ENCODE results near the gene PGAP3. TPM values are rescaled to one million over a fixed set of nuclear protein-coding genes. Genes with fewer than 3 reads are reported as not detected.

The PGAP3 gene
- total RNA-seq, 1 experiment from 2014 or later, result 8.4 TPM

DNA sequence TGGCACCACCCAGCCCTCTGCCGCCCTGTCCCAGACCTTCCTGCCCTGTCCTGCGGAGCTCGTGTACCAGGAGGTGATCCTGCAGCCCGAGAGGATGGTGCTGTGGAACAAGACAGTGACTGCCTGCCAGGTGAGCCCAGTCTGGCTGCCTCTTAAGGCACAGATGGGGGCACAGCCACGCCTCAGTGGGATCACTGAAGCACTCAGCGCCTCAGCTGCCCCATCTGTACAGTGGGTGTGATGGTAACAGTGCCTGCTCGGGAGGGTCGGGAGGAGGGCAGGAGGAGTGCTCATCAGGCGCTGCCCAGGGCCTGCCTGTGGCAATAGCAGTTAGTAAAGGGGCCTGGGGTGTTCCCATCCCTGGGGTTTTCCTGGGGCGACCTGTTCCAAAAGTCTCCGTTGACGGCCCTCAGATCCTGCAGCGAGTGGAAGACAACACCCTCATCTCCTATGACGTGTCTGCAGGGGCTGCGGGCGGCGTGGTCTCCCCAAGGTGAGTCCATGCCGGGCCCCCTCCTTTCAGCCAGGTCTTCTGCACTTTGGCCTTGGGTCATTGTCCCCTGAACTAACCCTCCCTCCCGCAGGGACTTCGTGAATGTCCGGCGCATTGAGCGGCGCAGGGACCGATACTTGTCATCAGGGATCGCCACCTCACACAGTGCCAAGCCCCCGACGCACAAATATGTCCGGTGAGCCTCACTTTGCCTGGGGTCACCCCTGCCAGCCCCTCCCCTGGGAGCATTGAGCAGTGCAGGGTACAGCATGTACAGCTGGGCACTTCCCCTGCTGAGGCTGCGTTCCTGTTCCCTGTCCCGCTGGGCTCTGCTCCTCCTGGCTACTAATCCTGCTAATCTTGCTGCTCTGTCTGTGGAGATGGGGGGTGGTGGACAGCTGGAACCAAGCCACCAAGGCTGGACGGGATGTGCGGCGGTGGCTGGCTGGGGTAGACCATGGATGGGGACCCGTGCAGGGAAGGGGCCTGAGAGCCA, 27.2 kb downstream of the PGAP3 start:
- peaks cover under 1% of the 10 kb centered on the region; the same call in 1 of the 2 replicates for H3K27me3 ChIP-seq (replicated peaks)
- peaks cover under 1% of the 10 kb centered on the region; the same call in 1 of the 2 replicates for H3K4me1 ChIP-seq (replicated peaks)
- no peaks in the 10 kb centered on the region for H3K9me3 ChIP-seq (replicated peaks)
- DNase-seq (ENCODE audit: low read depth in 1 of 2, low spot score in 2 of 2), result no peak
- no peak overlapping the region for H3K4me3 ChIP-seq
- no peak overlapping the region for H3K27ac ChIP-seq
- peaks cover 17% of the 10 kb centered on the region for H3K36me3 ChIP-seq

DNA sequence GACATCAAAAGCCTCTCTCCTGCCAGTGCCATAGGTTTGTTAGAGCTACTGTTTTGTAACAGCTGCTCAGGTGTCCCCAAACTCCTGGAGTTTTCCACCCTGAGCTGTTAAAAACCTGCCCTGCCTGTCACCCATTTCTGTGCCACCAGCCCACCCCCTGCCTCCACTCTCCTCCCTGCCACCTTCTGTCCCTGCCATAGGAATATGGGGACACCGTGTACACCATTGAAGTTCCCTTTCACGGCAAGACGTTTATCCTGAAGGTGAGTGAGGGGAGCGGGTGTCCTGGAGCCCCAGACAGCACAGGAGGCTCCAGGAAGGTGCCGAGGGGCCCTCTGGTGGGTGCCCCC, 27.9 kb downstream of the PGAP3 start:
- Histone ChIP-seq H3K36me3 (peaks cover 17% of the 10 kb centered on the region), H3K27ac (no peak overlapping the region), H3K4me1 (replicated peaks) (no peaks in the 10 kb centered on the region), H3K27me3 (replicated peaks) (no peaks in the 10 kb centered on the region), H3K9me3 (replicated peaks) (no peaks in the 10 kb centered on the region), H3K4me3 (no peak overlapping the region)
- DNase-seq (ENCODE audit: low read depth in 1 of 2, low spot score in 2 of 2), result no peak

DNA sequence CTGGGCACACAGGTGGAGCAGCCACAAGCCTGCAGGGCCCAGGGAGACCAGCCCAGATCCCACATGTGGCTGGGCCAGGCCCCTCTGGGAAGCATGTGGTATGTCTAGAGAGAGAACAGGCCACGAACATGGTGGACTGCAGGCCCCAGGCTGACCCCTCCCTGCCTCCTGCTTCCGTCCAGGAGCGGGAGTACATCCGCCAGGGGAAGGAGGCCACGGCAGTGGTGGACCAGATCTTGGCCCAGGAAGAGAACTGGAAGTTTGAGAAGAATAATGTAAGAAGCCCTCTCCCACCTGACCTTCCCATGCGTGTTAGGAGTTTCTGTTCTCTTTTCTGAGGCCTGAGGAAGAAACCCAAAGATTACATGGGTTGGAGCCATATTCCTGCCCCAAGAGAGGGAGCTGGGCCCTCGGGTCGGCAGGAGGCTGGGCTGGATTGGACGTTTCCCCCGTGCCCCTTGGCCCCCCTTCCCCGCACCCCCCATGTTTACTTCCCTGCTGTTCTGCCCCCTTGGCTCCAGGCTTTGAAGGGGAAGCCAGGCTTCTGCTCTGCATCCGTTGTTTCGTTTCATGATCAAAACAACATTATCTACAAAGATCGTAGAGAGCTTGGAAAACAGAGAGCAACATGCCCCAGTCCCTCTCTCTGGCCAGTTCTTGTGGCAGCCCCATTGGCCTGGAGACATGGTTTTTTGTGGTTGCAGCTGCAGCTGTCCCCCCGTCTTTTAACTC, 28.4 kb downstream of the PGAP3 start:
- no peaks in the 10 kb centered on the region for H3K9me3 ChIP-seq (replicated peaks)
- H3K4me1 ChIP-seq (replicated peaks), result no peaks in the 10 kb centered on the region
- H3K4me3 ChIP-seq, result no peak overlapping the region
- no peaks in the 10 kb centered on the region for H3K27me3 ChIP-seq (replicated peaks)
- H3K27ac ChIP-seq, result no peak overlapping the region
- H3K36me3 ChIP-seq, result peaks cover 17% of the 10 kb centered on the region
- no peak for DNase-seq (ENCODE audit: low read depth in 1 of 2, low spot score in 2 of 2)

DNA sequence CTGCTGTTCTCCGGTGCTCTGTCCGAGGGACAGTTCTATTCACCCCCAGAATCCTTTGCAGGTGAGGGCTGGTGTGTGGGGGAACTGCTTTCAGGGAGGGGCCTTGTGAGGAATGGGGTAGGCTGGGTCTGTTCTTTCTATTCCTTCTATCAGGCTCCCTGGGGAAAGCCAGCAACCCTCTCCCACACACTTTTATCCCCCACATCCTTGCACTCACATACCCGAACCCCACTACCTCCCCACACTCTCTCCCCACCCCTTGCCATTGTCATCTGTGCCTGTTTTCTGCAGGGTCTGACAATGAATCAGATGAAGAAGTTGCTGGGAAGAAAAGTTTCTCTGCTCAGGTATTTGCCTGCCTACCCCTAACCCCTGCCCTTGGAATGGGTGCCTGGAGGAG, 29.1 kb downstream of the PGAP3 start:
- DNase-seq (ENCODE audit: low read depth in 1 of 2, low spot score in 2 of 2), result no peak
- no peaks in the 10 kb centered on the region for H3K27me3 ChIP-seq (replicated peaks)
- no peaks in the 10 kb centered on the region for H3K9me3 ChIP-seq (replicated peaks)

DNA sequence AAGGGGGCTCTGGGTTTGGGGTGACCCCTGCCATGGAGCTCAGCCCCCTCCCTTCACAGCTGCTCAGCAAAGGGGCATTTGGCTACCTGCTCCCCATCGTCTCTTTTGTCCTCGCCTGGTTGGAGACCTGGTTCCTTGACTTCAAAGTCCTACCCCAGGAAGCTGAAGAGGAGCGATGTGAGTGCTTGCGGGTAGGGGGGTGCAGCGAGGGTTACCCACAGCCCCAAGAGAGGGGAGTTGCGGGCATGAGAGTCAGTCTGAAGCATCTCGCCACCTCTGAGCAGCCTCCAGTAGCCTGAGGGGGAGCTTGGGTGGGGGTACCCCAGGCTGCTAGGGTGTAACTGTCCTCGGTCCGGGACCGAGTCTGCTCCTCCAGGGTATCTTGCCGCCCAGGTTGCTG, 29.5 kb downstream of the PGAP3 start:
- no peak overlapping the region for H3K27ac ChIP-seq
- no peaks in the 10 kb centered on the region for H3K27me3 ChIP-seq (replicated peaks)
- H3K36me3 ChIP-seq, result peaks cover 26% of the 10 kb centered on the region
- DNase-seq (ENCODE audit: low read depth in 1 of 2, low spot score in 2 of 2), result no peak
- no peak overlapping the region for H3K4me3 ChIP-seq
- H3K9me3 ChIP-seq (replicated peaks), result no peaks in the 10 kb centered on the region
- H3K4me1 ChIP-seq (replicated peaks), result peaks cover 2% of the 10 kb centered on the region; the same call in 1 of the 2 replicates

More for the DNA sequence above, 29.1 kb downstream of the PGAP3 start:
- H3K27ac ChIP-seq, result no peak overlapping the region
- peaks cover 22% of the 10 kb centered on the region for H3K36me3 ChIP-seq
- no peak overlapping the region for H3K4me3 ChIP-seq
- no peaks in the 10 kb centered on the region for H3K4me1 ChIP-seq (replicated peaks)

DNA sequence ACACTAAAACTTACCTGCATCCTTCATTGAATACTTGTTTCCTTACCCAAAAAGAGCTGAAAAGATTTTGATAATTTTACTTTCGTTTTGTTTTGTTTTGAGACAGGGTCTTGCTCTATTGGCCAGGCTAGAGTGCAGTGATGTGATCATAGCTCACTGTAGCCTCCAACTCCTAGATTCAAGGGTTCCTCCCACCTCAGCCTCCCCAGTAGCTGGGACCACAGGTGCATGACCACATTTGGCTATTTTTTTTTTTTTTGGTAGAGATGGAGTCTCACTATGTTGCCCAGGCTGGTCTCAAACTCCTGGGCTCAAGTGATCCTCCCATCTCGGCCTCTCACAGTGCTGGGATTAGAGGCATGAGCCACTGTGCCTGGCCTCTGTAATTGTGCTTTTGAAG, 32.8 kb downstream of the PGAP3 start:
- Histone ChIP-seq H3K27ac (no peak overlapping the region), H3K9me3 (replicated peaks) (no peaks in the 10 kb centered on the region), H3K4me3 (no peak overlapping the region), H3K36me3 (peaks cover 12% of the 10 kb centered on the region), H3K27me3 (replicated peaks) (no peaks in the 10 kb centered on the region), H3K4me1 (replicated peaks) (peaks cover 17% of the 10 kb centered on the region)
- no peak for DNase-seq (ENCODE audit: low read depth in 1 of 2, low spot score in 2 of 2)

DNA sequence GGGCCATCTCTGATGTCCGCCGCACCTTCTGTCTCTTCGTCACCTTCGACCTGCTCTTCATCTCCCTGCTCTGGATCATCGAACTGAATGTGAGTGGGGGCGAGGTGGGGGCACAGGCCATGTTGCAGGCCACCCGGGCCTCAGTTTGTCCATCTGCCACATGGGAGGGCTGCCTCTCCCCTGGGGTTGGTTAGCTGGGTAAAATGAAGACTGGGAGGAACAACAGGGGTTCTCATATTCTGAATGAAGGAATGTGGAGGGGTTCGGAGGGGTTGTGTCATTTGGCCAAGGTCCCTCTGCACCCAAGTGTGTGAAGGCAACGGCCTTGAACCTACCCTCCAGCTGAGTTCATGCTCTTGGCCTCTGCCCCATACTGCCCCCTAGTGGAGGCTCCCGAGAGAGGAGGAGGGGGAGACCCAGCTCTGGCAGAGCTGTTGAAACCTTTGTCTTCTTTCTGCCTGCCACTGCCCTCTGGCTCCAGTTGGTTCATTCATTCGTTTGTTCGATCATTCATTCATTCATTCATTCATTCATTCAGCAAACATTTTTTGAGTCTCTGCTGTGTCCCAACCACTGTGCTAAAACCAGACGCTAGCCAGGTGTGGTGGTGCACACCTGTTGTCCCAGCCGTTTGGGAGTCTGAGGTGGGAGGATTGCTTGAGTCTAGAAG, 34.1 kb downstream of the PGAP3 start:
- Histone ChIP-seq H3K36me3 (peaks cover 8% of the 10 kb centered on the region), H3K27ac (no peak overlapping the region), H3K9me3 (replicated peaks) (no peaks in the 10 kb centered on the region), H3K27me3 (replicated peaks) (no peaks in the 10 kb centered on the region), H3K4me3 (no peak overlapping the region), H3K4me1 (replicated peaks) (peaks cover 17% of the 10 kb centered on the region)
- DNase-seq (ENCODE audit: low read depth in 1 of 2, low spot score in 2 of 2), result peak; percentile 29 to 74

DNA sequence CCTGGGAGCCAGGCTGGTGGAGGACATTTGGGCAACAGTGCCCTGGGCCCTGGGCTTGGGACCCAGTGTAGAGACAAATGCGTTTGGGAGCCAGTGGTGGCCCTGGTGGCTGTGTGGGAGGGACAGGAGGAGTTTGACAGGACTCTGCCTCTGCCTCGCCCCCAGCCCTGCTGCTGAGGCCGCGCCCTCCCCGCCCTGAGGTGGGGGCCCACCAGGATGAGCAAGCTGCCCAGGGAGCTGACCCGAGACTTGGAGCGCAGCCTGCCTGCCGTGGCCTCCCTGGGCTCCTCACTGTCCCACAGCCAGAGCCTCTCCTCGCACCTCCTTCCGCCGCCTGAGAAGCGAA, 34.6 kb downstream of the PGAP3 start:
- Histone ChIP-seq H3K4me3 (no peak overlapping the region), H3K27ac (no peak overlapping the region), H3K27me3 (replicated peaks) (no peaks in the 10 kb centered on the region), H3K4me1 (replicated peaks) (peaks cover 17% of the 10 kb centered on the region), H3K36me3 (peaks cover 8% of the 10 kb centered on the region), H3K9me3 (replicated peaks) (no peaks in the 10 kb centered on the region)
- DNase-seq (ENCODE audit: low read depth in 1 of 2, low spot score in 2 of 2), result no peak

DNA sequence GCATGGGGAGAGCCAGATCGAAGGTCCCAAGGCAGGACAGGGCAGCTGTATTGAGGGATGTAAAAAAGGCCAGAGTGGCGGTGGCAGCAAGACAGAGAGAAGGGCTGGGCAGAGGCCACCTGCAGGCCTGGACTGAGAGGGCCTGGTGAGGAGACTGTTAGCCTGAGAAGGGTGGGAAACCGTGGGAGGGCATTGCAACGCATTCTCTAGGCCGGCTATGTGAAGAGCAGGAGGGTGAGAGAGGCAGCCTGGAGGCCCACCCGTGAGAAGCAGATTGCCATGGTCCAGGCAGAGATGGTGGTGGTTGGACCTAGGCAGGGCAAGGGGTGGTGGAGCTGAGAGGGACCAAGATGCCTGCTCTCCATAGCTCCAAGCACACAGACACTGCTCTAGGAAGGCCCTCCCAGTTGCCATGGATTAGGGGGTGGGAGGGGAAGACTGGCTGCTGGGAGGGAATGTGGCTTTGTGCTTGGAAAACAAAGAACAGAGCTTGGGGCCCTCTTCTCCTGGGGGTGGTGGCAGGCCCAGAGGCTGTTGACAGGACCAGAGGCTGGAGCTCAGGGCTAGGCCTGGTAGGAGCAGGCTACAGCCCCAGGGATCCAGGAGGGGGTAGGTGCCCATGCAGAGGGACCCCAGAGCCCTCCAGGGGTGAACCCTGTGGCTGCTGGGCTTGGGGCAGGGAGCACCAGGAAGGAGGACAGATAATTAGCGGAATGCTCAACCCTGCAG, 35.1 kb downstream of the PGAP3 start:
- H3K36me3 ChIP-seq, result peaks cover 8% of the 10 kb centered on the region
- no peak for DNase-seq (ENCODE audit: low read depth in 1 of 2, low spot score in 2 of 2)
- H3K9me3 ChIP-seq (replicated peaks), result no peaks in the 10 kb centered on the region
- H3K4me1 ChIP-seq (replicated peaks), result peaks cover 17% of the 10 kb centered on the region
- H3K4me3 ChIP-seq, result no peak overlapping the region
- H3K27ac ChIP-seq, result no peak overlapping the region
- H3K27me3 ChIP-seq (replicated peaks), result no peaks in the 10 kb centered on the region

DNA sequence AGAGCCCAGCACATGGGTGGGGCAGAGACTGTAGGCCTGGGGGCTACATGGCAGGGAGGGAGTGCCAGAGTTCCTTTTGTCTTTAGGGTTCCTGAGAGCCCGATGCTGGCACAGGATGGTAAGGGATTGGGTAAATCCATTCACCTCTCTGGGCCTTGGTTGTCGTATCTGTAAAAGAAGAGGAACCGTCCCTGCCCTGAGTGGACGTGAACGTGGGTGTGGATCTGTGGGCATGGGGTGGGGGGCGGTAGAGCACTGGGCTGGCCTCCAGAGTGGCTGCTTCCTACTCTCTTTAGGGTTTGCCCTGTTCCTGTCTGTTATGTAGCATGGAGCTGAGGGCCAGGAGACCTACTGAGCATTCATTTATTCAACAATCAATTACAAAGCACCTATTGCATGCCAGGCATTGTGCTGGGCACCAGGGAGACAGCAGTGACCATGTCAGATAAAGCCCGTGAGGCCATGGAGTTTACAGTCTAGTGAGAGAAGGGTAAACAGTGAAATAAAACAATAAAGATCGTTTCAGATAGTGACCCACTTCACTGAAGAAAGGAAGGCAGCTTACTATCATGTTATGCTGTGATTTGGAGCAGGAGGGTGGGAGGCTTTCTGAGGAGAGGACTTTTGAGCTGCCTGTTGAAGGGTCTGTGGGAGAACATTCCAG, 35.8 kb downstream of the PGAP3 start:
- Histone ChIP-seq H3K4me1 (replicated peaks) (peaks cover 17% of the 10 kb centered on the region), H3K4me3 (no peak overlapping the region), H3K36me3 (peaks cover 8% of the 10 kb centered on the region), H3K27ac (no peak overlapping the region), H3K9me3 (replicated peaks) (no peaks in the 10 kb centered on the region), H3K27me3 (replicated peaks) (no peaks in the 10 kb centered on the region)
- no peak for DNase-seq (ENCODE audit: low read depth in 1 of 2, low spot score in 2 of 2)

DNA sequence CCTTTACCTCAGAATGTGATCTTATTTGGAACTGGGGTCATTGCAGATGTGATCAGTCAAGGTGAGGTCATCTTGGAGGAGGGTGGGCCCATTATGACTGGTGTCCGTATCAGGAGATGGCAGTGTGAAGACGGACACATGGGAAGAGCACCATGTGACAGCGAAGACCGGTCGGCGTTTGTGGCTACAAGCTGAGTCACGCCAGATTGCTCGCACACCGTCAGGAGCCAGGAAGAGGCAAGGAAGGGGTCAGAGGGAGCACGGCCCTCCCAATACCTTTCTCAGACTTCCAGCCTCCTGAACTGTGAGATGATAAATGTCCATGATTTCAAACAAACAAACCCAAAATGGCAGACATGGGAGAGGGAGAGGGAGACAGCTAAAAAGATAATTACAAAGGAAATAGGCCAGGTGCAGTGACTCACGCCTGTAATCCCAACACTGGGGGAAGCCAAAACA, 37.7 kb downstream of the PGAP3 start:
- DNase-seq (ENCODE audit: low read depth in 1 of 2, low spot score in 2 of 2), result no peak
- Histone ChIP-seq H3K27me3 (replicated peaks) (no peaks in the 10 kb centered on the region), H3K4me3 (no peak overlapping the region), H3K9me3 (replicated peaks) (no peaks in the 10 kb centered on the region), H3K27ac (no peak overlapping the region), H3K36me3 (peaks cover 8% of the 10 kb centered on the region), H3K4me1 (replicated peaks) (peaks cover 17% of the 10 kb centered on the region)

DNA sequence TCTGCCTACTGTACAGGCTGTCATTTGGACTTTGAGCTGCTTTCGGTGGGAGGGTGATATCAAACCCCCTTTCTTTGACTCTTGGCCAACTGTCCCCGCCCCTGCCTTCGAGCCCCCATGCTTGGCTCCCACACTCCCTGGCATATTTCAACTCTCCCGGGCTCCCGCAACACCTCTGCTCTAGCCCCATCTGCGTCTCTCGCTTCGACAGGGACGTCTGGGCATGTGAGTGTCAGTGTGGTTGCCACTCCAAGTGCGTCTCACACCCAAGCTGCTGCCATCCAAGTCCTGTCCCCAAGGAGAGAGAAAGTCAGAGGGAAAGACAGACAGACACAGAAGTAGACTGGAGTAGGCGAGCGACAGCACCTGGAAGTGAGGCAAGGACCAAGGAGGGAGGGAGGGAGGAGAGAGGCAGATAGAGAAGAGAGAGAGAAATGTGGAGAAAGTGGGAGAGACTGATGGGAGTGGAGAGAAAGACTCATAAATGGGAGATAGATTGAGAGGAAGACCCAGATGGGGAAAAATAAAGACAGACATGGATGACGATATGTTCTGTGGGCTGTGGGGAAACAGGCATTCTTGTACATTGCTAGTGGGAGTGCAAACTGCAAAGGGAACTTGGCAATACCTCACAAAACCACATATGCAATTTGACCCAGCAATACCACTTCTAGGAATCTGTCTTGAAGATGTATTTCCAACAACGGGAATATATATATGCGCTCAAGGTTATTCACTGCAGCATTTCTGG, 39.1 kb downstream of the PGAP3 start:
- H3K4me3 ChIP-seq, result no peak overlapping the region
- H3K9me3 ChIP-seq (replicated peaks), result no peaks in the 10 kb centered on the region
- no peak for DNase-seq (ENCODE audit: low read depth in 1 of 2, low spot score in 2 of 2)
- H3K27ac ChIP-seq, result no peak overlapping the region
- no peaks in the 10 kb centered on the region for H3K27me3 ChIP-seq (replicated peaks)
- H3K36me3 ChIP-seq, result peaks cover 4% of the 10 kb centered on the region
- peaks cover 17% of the 10 kb centered on the region for H3K4me1 ChIP-seq (replicated peaks)

Measured in SJSA1 (cell line).